BE2C (cell line): ENCODE results near the gene STK32C.
A peak's percentile ranks its signal among the peaks of the same experiment; 100 is the strongest.

Experiments used
- DNase-seq: peaks from one replicate; pipeline ENCODE4 v3.0.0-alpha.2; 2020
- H3K27me3 ChIP-seq: fragments of 250-450 bp; sonication (Bioruptor Pico); 2 replicates; pipeline ENCODE4 v1.5.1; 2020; ENCODE audit warnings: mild to moderate bottlenecking
- H3K36me3 ChIP-seq: fragments of 250-450 bp; sonication (Bioruptor Pico); 2 replicates; pipeline ENCODE4 v1.5.1; 2020; ENCODE audit warnings: mild to moderate bottlenecking
- H3K4me1 ChIP-seq: fragments of 250-450 bp; sonication (Bioruptor Pico); 2 replicates; pipeline ENCODE4 v1.5.1; 2020
- H3K4me3 ChIP-seq: 2 replicates; pipeline ENCODE4 v1.5.1; 2011; ENCODE audit warnings: low read depth, low read length
- H3K9me3 ChIP-seq: fragments of 250-450 bp; sonication (Bioruptor Pico); 2 replicates; pipeline ENCODE4 v1.5.1; 2020
- TF ChIP-seq, protein P1 (sequence below): IDR thresholded peaks from 2 replicates; pipeline ENCODE4 v1.5.1; 2012; ENCODE audit warnings: mild to moderate bottlenecking, low read depth, low read length

STK32C gene

GRCh38 chr10:132306864-132307751, 642 bp downstream of the STK32C start:
- Histone ChIP-seq H3K4me1 (no peaks in the 10 kb centered on the region), H3K36me3 (no peaks in the 10 kb centered on the region), H3K9me3 (no peaks in the 10 kb centered on the region), H3K27me3 (peaks cover 5% of the 10 kb centered on the region), H3K4me3 (peak overlapping the region; percentile 38; the same call in 1 of the 2 replicates)
- TF ChIP-seq, protein P1, sequence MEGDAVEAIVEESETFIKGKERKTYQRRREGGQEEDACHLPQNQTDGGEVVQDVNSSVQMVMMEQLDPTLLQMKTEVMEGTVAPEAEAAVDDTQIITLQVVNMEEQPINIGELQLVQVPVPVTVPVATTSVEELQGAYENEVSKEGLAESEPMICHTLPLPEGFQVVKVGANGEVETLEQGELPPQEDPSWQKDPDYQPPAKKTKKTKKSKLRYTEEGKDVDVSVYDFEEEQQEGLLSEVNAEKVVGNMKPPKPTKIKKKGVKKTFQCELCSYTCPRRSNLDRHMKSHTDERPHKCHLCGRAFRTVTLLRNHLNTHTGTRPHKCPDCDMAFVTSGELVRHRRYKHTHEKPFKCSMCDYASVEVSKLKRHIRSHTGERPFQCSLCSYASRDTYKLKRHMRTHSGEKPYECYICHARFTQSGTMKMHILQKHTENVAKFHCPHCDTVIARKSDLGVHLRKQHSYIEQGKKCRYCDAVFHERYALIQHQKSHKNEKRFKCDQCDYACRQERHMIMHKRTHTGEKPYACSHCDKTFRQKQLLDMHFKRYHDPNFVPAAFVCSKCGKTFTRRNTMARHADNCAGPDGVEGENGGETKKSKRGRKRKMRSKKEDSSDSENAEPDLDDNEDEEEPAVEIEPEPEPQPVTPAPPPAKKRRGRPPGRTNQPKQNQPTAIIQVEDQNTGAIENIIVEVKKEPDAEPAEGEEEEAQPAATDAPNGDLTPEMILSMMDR = no peak
- DNase-seq = peak; percentile 44

DNA sequence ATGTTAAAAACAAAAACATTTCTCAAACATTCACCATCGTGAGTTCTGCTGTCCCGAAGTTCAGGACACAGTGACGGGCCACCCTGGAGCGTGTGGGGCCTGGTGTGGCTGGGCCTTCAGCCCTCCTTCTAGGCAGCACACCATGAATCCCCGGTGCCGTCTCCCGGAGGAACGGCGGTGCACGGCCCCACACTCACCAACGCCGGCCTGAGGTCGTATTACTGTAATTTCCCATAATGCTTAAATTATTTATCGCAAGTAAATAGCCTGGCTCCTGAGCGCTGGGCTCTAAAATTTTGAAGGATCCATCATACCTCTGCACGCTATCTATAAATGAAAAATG, 1.4 kb downstream of the STK32C start:
- TF ChIP-seq, protein P1 = no peak
- Histone ChIP-seq H3K4me1 (no peaks in the 10 kb centered on the region), H3K9me3 (no peaks in the 10 kb centered on the region), H3K27me3 (peaks cover 5% of the 10 kb centered on the region), H3K4me3 (no peak overlapping the region), H3K36me3 (no peaks in the 10 kb centered on the region)
- no peak for DNase-seq

DNA sequence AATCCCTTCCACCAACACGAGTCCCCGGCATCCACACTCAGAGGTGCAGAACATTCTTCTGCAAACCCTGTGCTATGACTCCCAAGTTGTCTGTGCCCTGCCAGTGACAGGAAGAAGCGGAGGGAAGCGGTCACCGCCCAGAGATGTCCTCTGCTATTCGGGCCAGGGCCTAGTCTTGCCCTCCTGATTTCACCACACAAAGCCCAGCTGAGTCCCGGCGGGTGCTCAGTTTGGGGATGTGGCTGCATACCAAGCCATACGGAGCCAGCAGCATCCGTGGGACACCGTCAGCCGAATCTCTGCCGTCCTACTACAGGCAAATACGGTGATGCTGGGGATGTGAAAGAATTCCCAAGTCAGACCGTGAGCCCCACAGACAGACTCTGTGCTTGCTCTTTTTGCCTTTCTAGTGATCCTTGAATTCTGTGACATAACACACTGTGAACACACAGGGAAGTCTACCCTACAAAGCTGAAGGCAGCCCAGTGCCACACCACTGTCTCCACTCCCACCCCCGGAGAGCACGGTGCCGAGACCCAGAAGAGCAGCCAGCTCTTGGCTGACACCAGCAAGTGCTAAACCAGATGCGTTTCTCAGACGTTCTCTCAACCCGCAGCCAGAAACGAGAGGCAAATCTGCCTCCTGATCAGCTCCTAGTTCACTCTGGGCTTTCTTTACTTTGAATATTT, 2.0 kb downstream of the STK32C start:
- H3K4me1 ChIP-seq = no peaks in the 10 kb centered on the region
- peaks cover 5% of the 10 kb centered on the region for H3K27me3 ChIP-seq
- no peaks in the 10 kb centered on the region for H3K9me3 ChIP-seq
- no peak overlapping the region for H3K4me3 ChIP-seq
- no peak for DNase-seq
- no peaks in the 10 kb centered on the region for H3K36me3 ChIP-seq
- TF ChIP-seq, protein P1 = no peak

GRCh38 chr10:132304756-132305509, 2.8 kb downstream of the STK32C start:
- Histone ChIP-seq H3K4me1 (no peaks in the 10 kb centered on the region), H3K36me3 (no peaks in the 10 kb centered on the region), H3K4me3 (no peak overlapping the region), H3K9me3 (no peaks in the 10 kb centered on the region), H3K27me3 (peaks cover 5% of the 10 kb centered on the region)
- TF ChIP-seq, protein P1 = no peak
- DNase-seq = no peak

- no peaks in the 10 kb centered on the region for H3K4me1 ChIP-seq
- H3K9me3 ChIP-seq = no peaks in the 10 kb centered on the region
- H3K36me3 ChIP-seq = no peaks in the 10 kb centered on the region
- DNase-seq = no peak
- TF ChIP-seq, protein P1 = no peak
- H3K4me3 ChIP-seq = no peak overlapping the region
- peaks cover 5% of the 10 kb centered on the region for H3K27me3 ChIP-seq
Measured at GRCh38 chr10:132303361-132304115, 4.2 kb downstream of the STK32C start.
